Measurements from ENCODE around the gene TMEM232.
"Not testable (repeated sequence)": the region's sequence is repeated elsewhere in the genome, so short reads cannot be mapped to it uniquely, and the experiment has no call there.

Gene TMEM232

DNA sequence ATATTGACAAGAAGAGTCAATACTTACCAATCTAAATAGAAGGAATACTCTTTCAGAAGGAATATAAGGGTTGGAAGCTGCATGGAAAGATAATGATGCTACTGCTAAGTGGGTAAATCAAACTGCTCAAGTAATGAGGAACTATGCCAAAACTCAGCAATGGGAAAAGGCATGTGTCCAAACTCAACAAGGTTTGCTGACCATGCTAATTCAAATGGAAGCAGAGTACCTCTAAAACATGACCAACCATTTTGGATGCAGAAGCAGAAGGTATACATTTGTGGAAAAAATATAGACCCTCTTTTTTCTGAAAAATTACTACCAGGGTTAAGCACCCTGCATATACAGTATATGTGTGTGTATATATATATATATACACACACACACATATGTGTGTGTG is 21.1 kb downstream of the TMEM232 start:
- DNase-seq, result no peak

DNA sequence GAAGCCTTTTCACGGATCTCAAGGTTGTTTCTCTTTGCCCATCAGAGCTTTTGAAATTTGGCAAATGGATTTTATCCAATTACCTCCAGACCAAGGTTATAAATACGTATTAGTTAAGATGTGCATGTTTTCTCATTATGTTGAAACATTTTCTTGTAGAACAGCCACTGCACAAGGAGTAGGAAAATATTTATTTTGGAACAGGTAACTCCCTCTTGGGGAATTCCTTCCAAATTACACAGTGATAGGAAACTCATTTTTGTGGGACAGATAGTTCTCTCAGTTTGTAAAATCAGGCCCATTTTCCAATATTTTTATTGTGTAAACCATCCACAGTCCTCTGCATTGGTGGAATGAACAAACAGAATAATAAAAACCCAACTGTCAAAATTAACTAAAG is 23.0 kb downstream of the TMEM232 start:
- no peak for DNase-seq

DNA sequence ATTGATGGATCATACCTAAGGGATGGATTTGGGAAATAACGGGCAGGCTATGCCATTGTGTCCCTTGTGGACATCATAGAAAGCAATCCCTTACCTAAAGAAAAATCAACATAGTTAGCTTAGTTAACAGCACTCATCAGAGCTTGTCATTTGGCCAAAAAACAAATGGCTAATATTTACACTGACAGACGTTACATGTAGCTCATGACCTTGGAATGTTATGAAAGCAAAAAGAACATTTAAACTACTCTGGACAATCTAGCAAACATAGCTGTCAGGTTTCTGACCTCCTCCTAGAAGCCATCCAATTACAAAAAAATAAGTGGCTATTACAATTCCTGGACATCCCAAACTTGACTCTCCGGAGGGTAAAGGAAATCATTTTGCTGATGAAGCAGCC is 23.8 kb downstream of the TMEM232 start:
- DNase-seq, result no peak

DNA sequence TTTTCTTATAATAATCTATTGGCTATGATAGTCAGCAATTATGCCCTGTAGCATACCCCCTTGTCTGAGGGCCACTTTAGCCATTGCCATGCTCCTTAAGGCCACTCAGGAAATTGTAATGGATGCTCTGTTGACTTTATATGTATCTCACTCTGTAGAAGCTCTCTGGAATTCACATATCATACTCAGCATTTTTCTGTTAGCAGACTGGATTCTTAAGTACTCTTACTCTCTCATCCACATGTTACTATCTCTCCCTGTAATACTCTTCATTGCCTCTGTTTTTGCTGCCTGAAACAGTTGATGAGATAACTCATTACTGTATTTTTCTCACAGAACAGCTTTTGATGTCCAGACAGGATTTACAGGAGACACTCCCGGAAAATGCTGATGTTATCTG is 24.2 kb downstream of the TMEM232 start:
- no peak for DNase-seq

DNA sequence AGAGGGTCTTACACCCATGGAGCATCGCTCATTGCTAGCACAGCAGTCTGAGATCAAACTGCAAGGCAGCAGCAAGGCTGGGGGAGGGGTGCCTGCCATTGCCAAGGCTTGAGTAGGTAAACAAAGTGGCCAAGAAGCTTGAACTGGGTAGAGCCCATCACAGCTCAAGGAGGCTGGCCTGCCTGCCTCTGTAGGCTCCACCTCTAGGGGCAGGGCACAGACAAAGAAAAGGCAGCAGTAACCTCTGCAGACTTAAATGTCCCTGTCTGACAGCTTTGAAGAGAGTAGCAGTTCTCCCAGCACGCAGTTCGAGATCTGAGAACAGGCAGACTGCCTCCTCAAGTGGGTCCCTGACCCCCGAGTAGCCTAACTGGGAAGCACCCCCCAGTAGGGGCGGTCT is 33.8 kb downstream of the TMEM232 start:
- DNase-seq, result not testable (repeated sequence)

DNA sequence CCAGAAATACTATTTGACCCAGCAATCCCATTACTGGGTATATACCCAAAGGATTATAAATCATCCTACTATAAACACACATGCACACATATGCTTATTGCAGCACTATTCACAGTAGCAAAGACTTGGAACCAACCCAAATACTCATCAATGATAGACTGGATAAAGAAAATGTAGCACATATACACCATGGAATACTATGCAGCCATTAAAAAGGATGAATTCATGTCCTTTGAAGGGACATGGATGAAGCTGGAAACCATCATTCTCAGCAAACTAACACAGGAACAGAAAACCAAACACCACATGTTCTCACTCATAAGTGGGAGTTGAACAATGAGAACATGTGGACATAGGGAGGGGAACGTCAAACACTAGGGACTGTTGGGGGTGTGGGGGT is 35.9 kb downstream of the TMEM232 start:
- not testable (repeated sequence) for DNase-seq

DNA sequence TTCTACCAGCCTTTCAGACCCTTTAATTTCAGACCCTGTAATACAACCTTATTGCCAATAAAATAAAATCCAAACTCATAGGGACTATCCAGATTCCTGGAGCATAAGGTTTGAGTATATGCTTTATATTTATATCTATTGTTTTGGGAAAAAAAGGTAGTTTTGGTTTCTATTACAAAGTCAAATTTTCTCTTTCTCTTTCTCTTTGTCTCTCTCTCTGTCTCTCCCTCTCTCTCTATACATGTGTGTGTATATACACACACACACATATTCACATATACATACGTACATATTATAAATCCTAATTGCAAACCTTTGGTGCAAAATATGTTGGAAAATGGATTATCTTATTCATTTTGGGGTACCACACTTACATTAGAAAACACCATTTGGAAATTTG is 39.0 kb downstream of the TMEM232 start:
- DNase-seq, result no peak

DNA sequence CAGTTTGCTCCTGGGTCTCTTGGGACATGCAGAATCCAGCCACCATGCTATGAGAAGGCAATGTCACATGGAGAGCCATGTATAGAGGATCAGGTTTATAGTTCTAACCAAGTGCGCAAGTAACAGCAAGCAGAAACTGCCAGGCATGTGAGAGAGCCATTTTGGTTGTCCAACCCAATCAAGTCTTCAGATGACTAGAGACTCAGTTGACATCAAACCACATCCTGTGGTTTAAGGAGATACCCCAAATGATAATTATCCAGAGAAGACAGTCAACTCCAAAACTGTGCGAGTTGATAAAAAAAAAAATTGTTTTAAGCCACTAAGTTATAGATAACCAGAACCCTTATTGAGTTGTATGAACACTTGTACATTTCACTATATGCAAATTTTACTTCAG is 40.2 kb downstream of the TMEM232 start:
- no peak for DNase-seq

DNA sequence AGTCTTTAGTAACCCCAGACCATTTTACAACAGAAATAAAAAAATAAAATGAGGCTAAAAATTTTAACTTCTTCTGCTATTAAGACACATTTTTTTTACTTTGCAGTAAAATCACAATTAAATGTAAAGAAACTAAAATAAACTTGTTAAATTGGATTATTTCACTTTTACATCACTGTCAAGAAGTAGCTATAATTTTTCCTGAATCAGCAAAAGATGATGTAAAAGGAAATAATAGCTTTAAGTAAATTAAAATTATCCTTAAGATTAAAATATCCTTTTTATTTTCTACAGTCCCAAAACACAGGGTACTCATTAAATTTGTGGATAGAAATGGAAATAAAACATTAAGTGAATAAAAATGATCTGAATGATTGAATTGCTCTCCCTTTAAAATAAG is 44.5 kb downstream of the TMEM232 start:
- no peak for DNase-seq

DNA sequence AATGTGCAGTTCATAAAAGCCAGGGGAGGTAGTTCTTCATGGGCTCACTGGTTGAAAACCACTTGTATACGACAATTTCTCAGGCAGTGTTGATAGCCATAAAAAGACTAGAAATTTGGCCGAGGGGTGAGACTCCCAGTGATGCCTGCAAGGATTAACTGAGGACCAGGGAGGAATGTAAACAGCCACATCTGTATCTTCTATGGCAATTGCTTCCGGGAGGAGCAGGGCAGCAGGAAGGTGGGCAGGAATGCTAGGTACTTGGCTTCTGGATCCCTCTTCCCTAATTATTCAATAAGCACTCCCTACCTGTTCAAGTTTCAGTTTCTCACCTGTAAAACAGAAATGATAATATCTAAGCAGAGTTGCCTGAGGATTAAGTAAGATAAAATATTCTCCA is 45.4 kb downstream of the TMEM232 start:
- no peak for DNase-seq

DNA sequence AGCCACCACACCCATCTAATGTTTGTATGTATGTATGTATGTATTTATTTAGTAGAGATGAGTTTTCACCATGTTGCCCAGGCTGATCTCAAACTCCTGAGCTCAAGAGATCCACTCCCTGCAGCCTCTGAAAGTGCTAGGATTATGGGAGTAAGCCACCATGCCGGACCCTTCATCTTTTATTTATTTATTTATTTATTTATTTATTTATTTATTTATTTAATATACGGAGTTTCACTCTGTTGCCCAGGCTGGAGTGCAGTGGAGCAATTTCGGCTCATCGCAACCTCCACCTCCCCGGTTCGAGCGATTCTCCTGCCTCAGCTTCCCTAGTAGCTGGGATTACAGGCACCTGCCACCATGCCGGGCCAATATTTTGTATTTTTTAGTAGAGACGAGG is 49.9 kb downstream of the TMEM232 start:
- not testable (repeated sequence) for DNase-seq

DNA sequence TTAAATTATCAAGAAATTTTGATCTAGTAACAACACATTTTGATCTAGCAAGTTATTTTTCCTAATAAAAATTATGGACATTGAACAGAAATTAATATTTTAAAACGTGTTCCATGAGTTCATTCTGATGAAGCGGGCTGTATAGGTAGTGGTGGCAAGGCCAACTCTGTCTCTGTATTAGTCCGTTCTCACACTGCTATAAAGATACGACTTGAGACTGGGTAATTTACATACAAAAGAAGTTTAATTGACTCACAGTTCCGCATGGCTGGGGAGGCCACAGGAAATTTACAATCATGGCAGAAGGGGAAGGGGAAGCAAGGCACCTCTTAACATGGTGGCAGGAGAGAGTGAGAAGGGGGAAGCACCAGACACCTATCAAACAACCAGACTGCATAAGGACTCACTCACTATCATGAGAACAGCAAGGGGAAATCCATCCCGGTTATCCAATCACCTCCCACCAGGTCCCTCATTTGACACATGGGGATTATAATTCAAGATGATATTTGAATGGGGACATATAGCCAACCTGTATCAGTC is 61.2 kb downstream of the TMEM232 start:
- no peak for DNase-seq

DNA sequence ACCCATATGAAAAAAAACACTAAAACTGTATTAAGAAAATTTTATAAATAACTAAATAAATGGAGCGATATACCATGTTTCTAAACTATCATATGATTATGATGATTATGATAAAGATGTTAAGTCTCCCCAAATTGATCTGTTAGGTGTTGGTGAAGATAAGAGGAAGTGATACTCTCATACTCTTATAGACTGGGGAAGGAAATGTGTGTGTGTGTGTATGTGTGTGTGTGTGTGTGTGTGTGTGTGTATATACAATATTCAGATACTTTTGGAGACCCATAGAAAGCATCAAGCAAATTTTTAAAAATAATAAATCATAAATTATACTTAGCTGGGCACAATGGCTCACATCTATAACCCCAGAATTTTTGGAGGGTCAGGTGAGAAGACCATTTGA is 62.9 kb downstream of the TMEM232 start:
- no peak for DNase-seq

DNA sequence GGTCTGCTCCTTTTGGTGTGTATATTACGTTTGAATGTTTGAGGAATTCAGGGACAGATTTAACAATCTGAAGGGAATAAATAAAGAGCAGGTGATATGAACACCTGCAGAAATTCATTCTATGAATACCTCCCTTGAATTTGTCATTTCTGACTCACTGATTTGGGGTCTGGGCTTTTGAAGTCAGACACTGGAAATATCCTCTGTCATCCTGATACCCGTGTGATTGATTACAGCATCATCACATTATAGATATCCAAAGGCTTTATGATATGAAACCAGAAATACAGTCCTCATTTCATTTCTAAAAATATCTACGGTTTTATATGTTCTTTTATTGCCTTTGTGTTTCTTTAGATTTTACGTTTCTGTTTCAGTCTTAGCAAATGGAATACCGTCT is 68.5 kb downstream of the TMEM232 start:
- DNase-seq, result no peak

DNA sequence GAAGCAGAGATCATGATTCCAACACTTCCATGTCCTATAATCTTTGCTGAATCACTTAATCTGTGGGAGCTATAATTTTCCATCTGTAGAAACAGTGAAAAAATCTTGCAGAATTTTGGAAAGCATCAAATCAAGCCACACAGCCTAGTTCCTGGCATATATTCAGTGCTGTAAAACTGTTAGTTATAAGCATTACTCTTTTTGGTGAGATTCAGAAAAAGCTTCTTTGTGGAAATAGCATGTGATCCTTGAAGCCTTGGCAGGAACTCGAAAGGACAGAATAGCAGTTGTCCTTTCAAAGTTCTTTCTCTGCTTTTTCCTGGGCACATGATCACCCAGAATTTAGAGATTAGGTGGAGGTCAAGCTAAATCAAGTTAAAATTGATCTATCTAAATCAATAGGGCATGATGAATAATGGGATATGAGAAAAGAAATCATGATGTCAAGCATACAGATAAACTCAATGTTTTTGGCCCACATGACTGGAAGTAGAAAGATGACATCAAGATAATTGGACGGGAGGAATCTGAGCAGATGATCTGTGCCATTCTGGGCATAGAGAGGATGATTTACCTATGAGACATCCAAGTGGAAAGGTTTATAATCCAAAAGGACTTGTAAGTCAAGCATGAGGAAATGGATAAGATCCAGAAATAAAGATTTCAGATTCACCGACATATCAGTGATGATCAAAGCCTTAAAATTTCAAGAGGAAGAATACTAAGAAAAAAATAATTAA is 73.1 kb downstream of the TMEM232 start:
- DNase-seq, result no peak

DNA sequence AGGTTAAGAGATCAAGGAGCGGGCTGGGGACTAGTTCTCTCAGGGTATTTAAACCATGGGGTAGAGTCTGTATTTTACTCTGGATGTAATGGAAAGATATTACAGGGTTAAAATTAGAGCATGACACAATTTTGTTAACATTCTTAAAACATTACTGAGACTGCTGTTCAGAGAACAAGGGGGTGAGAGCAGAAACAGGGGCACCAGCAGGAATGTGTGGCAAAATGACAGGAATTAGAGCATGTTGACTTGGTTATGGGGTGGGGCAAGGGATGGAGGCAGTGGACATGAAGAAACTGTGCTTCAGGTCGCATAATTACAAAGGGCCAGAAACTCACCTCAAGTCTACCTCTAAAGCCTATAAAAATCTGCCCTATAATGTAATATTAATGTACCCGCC is 75.0 kb downstream of the TMEM232 start:
- no peak for DNase-seq

DNA sequence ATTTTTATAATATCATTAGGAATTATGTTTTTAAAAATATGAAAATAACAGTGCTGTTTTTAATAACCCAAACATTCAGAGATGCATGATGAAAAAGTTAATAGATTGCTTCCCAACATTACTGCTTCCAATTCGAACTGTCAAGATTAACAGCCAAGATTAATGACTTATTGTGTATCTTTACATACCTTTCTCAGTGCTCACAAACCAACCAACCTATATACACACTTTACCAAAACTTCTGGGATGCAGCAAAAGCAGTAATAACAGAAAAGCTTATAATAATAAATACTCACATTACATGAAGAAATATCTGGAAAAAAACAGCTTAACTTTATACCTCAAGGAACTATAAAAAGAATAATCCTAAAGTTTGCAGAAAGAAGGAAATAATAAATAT is 82.1 kb downstream of the TMEM232 start:
- DNase-seq, result no peak

DNA sequence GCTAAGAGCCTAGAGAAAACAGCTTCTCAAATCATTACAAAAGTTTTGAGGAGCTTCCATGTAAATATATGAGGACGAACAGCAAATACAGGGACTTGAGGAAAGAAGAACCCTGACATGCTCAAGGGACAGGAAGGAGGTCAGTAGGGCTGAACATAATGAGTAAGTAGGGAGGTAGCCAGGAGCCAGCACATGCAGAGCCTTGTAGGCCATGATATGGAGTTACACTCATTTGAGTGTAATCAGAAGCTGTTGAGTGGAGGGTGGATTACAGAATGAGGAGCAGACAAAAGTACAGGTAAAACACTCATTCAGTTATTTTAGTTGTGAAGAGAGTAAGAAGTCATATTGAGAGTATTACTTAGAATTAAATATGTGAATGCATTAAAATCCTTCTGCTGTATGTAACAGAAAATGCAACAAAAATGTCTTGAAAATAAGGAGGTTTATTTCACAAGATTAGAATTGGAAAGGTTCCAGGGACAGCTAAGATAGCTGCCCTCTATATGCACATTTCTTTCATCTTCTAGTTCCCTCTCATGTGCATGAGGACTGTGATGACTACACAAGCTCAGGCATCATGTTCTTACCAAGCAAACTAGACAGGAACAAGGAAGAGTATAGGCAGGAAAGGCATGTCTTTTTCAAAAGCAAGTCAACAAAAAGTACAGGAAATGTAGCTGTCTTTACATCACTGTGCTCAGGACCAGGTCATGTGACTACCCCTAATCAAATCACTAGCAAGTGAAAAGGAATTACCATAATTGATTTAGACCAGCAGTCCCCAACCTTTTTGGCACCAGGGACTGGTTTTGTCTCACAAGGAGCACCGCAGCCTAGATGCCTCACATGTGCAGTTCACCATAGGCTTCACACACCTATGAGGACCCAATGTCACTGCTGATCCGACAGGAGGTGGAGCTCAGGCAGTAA is 87.2 kb downstream of the TMEM232 start:
- no peak for DNase-seq

DNA sequence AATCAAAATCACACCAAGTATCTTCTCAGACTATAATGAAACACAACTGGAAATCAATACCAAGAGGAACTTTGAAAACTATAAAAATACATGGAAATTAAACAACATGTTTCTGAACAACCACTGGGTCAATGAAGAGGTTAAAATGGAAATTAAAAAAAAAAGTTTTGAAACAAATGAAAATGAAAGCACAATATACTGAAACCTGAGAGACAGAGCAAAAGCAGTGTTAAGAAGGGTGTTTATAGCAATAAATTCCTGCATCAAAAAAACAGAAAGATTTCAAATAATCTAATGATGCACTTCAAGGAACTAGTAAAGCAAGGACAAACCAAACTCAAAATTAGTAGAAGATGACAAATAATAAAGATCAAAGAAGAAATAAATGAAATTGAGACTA is 92.0 kb downstream of the TMEM232 start:
- no peak for DNase-seq

DNA sequence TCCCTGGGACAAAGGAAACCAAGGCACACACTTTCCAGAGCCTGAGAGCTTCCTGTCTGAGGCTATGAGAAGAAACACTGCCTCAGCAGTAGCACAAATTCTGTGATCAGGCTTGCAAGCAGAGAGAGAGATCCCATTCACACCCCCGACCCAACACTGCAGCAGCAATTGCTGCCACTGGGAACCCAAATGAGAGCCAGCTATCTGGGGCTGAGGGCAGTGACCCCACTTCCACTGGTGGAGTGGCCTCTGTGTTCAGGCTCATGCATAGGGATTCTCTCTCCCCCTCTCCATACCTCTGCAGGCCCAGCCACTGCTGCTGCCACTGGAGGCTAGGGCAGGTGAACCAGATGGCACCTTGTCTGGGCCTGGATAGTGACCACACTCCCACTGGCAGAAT is 95.2 kb downstream of the TMEM232 start:
- no peak for DNase-seq

DNA sequence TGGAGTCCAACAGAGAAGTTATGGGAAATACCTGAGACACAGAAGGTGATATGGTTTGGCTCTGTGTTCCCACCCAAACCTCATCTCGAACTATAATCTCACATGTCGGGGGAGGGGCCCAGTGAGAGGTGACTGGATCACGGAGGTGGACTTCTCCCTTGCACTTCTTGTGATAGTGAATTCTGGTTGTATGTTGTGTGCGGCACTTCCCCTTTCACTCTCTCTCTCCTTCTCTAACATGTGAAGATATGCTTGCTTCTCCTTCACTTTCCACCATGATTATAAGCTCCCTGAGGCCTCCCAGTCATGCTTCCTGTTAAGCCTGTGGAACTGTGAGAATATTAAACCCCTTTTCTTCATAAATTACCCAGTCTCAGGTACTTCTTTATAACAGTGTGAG is 96.1 kb downstream of the TMEM232 start:
- DNase-seq, result no peak

DNA sequence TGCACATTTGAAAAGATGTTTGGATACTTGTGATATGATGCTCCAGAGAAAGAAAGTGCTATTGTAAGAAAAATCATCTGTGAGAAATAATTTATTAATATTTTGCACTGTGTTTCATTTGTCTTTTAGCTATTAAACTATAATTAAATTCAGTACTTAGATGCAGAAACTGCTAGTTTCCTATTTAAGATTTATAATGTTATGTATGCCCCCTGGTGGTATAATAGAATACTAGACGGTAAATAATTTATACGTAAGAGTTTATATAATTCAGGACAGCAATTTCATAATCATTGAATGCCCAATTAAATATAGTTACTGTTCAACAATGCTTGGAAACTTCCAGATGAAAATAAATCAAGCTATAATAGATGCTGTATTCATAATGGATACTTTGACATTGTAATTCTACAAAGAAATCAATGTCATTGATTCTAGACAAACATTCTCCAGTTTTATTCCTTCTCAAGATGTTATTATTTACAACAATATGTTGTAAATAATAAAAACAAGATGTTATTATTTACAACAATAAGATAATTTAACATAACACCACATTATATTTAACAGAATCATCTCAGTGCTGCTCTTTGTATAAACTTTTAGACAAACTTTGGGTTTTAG is 101.0 kb downstream of the TMEM232 start:
- DNase-seq, result peak; percentile 11

DNA sequence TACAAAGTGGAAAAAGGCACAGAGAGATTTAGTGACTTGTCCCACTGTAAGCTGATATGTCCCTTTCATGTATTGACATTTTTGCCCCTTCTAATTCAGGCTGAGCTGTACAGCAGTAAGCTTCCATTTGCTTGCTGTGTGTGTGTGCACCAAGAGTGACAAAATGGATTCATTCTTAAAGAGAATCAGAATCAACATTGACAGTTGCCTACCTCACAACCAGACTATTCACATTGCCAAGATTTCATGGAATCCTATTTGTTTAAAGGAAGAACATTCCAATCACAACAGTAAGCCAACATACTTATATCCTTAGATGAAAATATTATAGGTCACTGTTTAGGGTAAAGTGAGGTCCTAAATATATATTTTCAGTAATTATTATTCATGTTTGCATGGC is 102.6 kb downstream of the TMEM232 start:
- DNase-seq, result no peak

DNA sequence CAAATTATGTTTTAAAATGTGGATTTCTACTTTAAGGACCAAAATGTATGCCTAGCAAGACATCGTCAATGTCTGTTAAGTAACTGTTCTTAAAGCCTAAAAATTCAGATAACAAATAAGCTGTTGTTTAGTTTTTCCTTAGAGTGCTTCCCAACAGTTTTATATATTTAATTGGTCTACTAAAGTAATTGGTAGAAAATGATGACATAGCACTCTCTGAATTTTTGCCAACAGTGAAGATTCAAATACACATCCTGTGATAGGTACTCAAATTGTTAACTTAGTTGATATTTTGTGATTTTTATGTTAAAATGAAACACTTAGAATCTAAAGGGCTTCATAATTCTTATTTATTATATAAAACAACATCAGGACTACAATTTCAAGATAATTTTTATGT is 107.5 kb downstream of the TMEM232 start:
- no peak for DNase-seq
